GM13977 (cell line): ENCODE results near the gene NPW.
"Not testable (repeated sequence)": the region's sequence is repeated elsewhere in the genome, so short reads cannot be mapped to it uniquely, and the experiment has no call there.

Experiments
- DNase-seq: peaks from one replicate; pipeline ENCODE4 v3.0.0; 2012; ENCODE audit warnings: low spot score
- CTCF ChIP-seq: IDR thresholded peaks from 2 replicates; pipeline ENCODE4 v1.5.1; 2012; ENCODE audit warnings: mild to moderate bottlenecking, control low read depth; ENCODE audit not compliant: insufficient read depth; ENCODE audit errors: extremely low read depth, missing control alignments
- in situ Hi-C: fragments of 300-500 bp; cut with MboI; formaldehyde crosslinking; loops from one replicate; pipeline ENCODE4 v1.12.0; 2022; ENCODE audit warnings: low sequenced_read_pairs, low pct_unique_long_range_greater_than_20kb, mixed read lengths, inconsistent platforms; ENCODE audit not compliant: unreplicated experiment

NPW gene

GRCh38 chr16:2007081-2007836 is 12.3 kb upstream of the NPW start:
- no peak for DNase-seq
- no peak for TF ChIP-seq CTCF
- in situ Hi-C loops = no loop called here

DNA sequence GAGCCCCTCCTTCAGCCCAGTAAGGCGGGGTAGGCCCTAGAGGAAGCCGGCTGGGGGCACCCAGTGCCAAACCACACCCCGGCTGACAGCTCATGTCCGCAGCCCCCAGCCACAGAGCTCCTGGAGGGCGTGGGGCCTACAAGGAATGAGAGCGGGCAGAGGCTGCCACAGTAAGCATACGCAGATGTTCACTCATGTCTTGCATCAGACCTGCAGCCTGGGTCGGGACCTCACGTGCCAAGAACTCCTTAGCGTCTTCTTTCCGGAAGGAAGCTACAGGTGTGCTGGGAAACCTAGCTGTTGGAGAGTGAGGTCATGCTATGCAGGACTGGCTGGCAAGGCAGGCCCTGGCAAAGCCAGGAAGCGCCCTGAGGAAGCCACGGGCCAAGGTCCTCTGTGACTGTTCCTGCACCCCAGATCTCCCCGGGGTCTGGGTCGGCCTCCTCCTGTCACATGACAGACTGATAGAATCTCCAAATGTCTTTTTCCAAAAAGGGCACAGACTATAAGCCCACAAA is 11.5 kb upstream of the NPW start:
- DNase-seq = no peak
- no peak for TF ChIP-seq CTCF
- in situ Hi-C loops = no loop called here

DNA sequence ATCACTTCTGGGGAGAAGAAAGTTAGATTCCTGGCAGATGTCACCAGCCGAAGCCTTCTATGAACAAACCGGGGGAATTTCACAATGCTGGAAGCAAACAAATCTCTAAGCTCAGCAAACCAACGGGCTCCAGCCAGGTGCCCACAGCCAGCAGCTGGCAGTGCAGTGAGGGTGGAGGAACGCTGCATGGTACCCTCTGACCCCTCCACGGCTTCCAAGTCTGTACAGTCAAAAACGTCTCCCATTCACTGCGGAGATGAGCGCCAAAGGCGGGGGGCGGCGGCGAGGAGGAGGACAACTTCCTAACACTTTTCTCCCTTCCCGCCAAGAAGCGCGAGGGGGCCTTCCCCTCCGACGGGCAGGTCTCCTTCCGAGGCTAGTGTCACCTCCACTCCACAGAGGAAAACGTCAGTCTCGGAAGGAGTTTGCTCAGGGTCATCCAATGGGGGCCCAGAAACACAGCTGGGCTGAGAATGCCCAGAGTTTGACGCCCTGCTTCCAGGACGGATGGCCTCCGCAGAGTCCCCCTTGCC is 10.9 kb upstream of the NPW start:
- in situ Hi-C loops = no loop called here
- no peak for DNase-seq
- no peak for TF ChIP-seq CTCF

DNA sequence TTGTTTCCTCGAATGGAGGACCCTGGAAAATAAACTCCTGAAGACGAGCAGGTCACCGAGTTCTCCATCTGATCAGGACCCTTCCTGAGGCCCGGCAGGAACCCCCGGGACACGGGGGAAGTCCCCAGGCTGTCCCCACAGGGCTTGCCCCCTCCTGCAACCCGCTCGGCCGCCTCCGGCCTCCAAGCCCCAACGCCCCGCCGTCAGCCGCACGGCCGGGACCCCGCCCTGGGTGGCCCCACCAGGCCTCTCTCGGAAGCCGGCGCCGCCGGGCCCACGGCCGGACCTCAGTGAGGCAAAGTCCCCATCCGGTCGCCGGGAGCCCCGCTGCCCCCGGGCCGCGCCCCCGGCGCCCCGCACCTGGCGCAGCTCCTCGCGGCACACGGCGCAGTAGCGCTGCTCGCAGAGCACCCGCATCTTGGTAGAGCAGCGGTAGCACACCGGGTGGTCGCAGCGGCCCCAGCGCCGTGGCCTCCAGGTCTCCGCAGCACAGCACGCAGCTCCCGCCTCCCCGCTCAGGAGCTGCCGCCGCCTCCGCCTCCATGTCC is 10.3 kb upstream of the NPW start:
- in situ Hi-C loops = no loop called here
- no peak for TF ChIP-seq CTCF
- no peak for DNase-seq

GRCh38 chr16:2009791-2010510 is 9.6 kb upstream of the NPW start, which contains the start of gene ZNF598:
ZNF598 (minus strand) TSS chr16:2009821.
- TF ChIP-seq CTCF = no peak
- in situ Hi-C loops = no loop called here
- DNase-seq = peak; percentile 98

DNA sequence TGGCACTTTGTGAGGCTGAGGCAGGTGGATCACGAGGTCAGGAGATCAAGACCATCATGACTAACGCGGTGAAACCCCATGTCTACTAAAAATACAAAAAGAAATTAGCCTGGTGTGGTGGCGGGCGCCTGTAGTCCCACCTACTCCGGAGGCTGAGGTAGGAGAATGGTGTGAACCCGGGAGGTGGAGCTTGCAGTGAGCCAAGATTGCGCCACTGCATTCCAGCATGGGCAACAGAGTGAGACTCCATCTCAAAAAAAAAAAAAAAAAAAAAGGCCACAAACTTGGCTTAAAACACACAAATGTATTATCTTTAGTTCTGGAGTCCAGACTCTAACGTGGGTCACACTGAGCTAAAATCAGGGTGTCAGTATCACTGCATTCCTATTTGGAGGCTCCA is 7.9 kb upstream of the NPW start:
- in situ Hi-C loops = not testable (repeated sequence)

More for the DNA sequence above, 7.9 kb upstream of the NPW start:
- not testable (repeated sequence) for DNase-seq
